ENCODE data around the gene TMEM156. TPM values are rescaled to one million over a fixed set of nuclear protein-coding genes. Genes with fewer than 3 reads are reported as not detected.

Gene TMEM156
- polyA plus RNA-seq, 3 donors = 0.31 to 1.1 (median 0.43) TPM

DNA sequence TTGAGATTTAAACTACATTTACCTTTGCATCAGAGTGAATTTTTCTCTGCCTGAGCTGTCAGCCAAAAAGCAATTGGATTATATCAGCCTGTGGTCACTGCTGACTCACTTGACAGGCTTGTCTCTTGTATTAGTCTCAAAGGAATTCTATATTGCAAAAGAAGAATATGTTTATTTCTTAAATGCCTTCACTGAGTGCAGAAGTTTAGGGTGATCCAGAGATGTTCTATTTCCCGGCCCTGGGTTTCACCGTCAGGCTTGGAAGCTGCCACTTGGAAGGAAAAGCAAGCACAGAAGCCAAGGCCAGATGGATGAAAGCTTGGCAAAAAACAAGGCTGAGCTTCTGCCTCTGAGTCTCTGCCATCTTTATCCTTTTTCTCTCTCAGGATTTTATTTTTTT lies 83.7 kb downstream of the TMEM156 start:
- Histone ChIP-seq H4K20me1 (ENCODE audit: insufficient read depth, low read length) (no peaks in the 10 kb centered on the region), H3K9ac (ENCODE audit: insufficient read depth, low read length, poor library complexity, severe bottlenecking) (no peak overlapping the region), H3K79me2 (ENCODE audit: insufficient read depth, low read length) (no peaks in the 10 kb centered on the region), H3K9me3 (replicated peaks in 1 of 2; ENCODE audit: control insufficient read depth in 1 of 2, insufficient read depth in 1 of 2, low read length in 2 of 2) (no peaks in the 10 kb centered on the region), H3K27ac (ENCODE audit: low read depth in 1 of 2, low read length in 2 of 2) (no peak overlapping the region), H3K27me3 (ENCODE audit: control insufficient read depth in 2 of 2, insufficient read depth in 2 of 2, low read length in 2 of 2) (no peaks in the 10 kb centered on the region), H3K36me3 (replicated peaks in 1 of 2; ENCODE audit: control insufficient read depth in 1 of 2, insufficient read depth in 2 of 2, low read length in 2 of 2) (peaks cover 4 to 21% of the 10 kb centered on the region in 2 donors), H2AFZ (ENCODE audit: insufficient read depth, low read depth, low read length, poor library complexity, severe bottlenecking) (no peak overlapping the region), H3K4me3 (replicated peaks in 1 of 3; ENCODE audit: low read depth in 2 of 3, low read length in 3 of 3) (no peak overlapping the region), H3K4me1 (ENCODE audit: control insufficient read depth in 1 of 2, insufficient read depth in 2 of 2, low read length in 2 of 2) (no peaks in the 10 kb centered on the region), H3K4me2 (replicated peaks; ENCODE audit: extremely low read depth, low read length, poor library complexity, severe bottlenecking) (no peak overlapping the region)
- DNase-seq = no peak
- intact Hi-C loops (cut with micrococcal nuclease) = no loop called here
- H3K4me1 Mint-ChIP-seq = no peaks in the 10 kb centered on the region
- peaks cover 14 to 18% of the 10 kb centered on the region in 2 donors for H3K36me3 Mint-ChIP-seq
- 88% methylated on average over 2 of the region's 2 CpGs for WGBS (ENCODE audit: insufficient coverage)
- peaks cover 0 to under 1% (median 0%) of the 10 kb centered on the region in 7 donors for H3K9me3 Mint-ChIP-seq
- H3K4me3 Mint-ChIP-seq = no peak overlapping the region
- H3K27ac Mint-ChIP-seq = no peak overlapping the region
- TF ChIP-seq CTCF (IDR thresholded peaks at IDR 0.05) = no peak
- H3K27me3 Mint-ChIP-seq (ENCODE audit: low read depth in 3 of 3) = peaks cover 0 to 2% (median 0%) of the 10 kb centered on the region in 3 donors

DNA sequence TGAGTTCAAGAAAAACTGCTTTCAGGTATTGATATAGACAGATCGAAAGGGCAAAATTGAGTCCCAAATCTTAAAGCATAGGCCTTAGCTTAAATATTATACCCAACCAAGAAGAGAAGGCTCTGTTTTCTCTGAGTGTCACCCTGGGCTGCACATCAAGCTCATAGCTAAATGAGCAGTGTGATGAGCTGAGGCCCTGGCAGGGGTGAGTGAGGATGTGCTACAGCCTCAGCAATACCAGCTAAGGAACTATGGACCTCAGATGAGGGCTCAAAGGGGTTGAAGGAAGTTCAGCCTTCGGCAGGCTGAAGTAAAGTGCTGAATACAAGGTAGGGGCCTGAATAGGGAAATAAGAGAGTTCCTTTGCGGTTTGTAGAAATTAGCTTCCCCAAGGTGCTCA lies 85.3 kb downstream of the TMEM156 start:
- 40% methylated on average over 1 of the region's 3 CpGs for WGBS (ENCODE audit: insufficient coverage)
- no peaks in the 10 kb centered on the region for H3K9me3 Mint-ChIP-seq
- H3K27ac Mint-ChIP-seq = no peak overlapping the region
- no peak overlapping the region for H3K4me2 ChIP-seq (replicated peaks; ENCODE audit: extremely low read depth, low read length, poor library complexity, severe bottlenecking)
- intact Hi-C loops (cut with micrococcal nuclease) = no loop called here
- no peak for DNase-seq
- no peak overlapping the region for H3K9ac ChIP-seq (ENCODE audit: insufficient read depth, low read length, poor library complexity, severe bottlenecking)
- no peaks in the 10 kb centered on the region for H3K79me2 ChIP-seq (ENCODE audit: insufficient read depth, low read length)
- no peaks in the 10 kb centered on the region for H3K27me3 ChIP-seq (ENCODE audit: control insufficient read depth in 2 of 2, insufficient read depth in 2 of 2, low read length in 2 of 2)
- H4K20me1 ChIP-seq (ENCODE audit: insufficient read depth, low read length) = no peaks in the 10 kb centered on the region
- peaks cover 9 to 36% of the 10 kb centered on the region in 2 donors for H3K36me3 ChIP-seq (replicated peaks in 1 of 2; ENCODE audit: control insufficient read depth in 1 of 2, insufficient read depth in 2 of 2, low read length in 2 of 2)
- H2AFZ ChIP-seq (ENCODE audit: insufficient read depth, low read depth, low read length, poor library complexity, severe bottlenecking) = no peak overlapping the region
- H3K9me3 ChIP-seq (replicated peaks in 1 of 2; ENCODE audit: control insufficient read depth in 1 of 2, insufficient read depth in 1 of 2, low read length in 2 of 2) = no peaks in the 10 kb centered on the region
- no peak overlapping the region for H3K4me3 Mint-ChIP-seq
- no peaks in the 10 kb centered on the region for H3K4me1 Mint-ChIP-seq
- H3K36me3 Mint-ChIP-seq = peaks cover 22 to 29% of the 10 kb centered on the region in 2 donors
- H3K4me3 ChIP-seq (replicated peaks in 1 of 3; ENCODE audit: low read depth in 2 of 3, low read length in 3 of 3) = no peak overlapping the region
- no peak for TF ChIP-seq CTCF (IDR thresholded peaks at IDR 0.05)
- no peaks in the 10 kb centered on the region for H3K4me1 ChIP-seq (ENCODE audit: control insufficient read depth in 1 of 2, insufficient read depth in 2 of 2, low read length in 2 of 2)
- H3K27me3 Mint-ChIP-seq (ENCODE audit: low read depth in 3 of 3) = peaks cover 0 to 2% (median 0%) of the 10 kb centered on the region in 3 donors
- H3K27ac ChIP-seq (ENCODE audit: low read depth in 1 of 2, low read length in 2 of 2) = no peak overlapping the region

All from CD14-positive monocyte (primary cell).